Renal pelvis (tissue), 4 donors: ENCODE data around the gene KCNMA1. TPM values are rescaled to one million over a fixed set of nuclear protein-coding genes. Genes with fewer than 3 reads are reported as not detected.

Experiments used
- DNase-seq: peaks from one replicate; pipeline ENCODE4 v3.0.0-alpha.2; 2013
- polyA plus RNA-seq, 3 donors: library from polyadenylated mRNA; unstranded; fragments of 120-200 nt; gene quantifications; one replicate each; pipeline ENCODE4 v1.2.1, GENCODE V29; 2013; ENCODE audit not compliant: insufficient read length in 3 of 3

The KCNMA1 gene
- polyA plus RNA-seq, 3 donors: 3.2 to 3.9 (median 3.4) TPM

- no peak for DNase-seq
These were observed 588.5 kb downstream of the KCNMA1 start for GRCh38 chr10:77049146-77049545.

GRCh38 chr10:77045085-77045484 lies 592.5 kb downstream of the KCNMA1 start:
- no peak for DNase-seq

- no peak for DNase-seq
These were observed 594.2 kb downstream of the KCNMA1 start for GRCh38 chr10:77043420-77043763.

- no peak for DNase-seq
These were observed 594.7 kb downstream of the KCNMA1 start for GRCh38 chr10:77042706-77043419.

- no peak for DNase-seq
These were observed 595.9 kb downstream of the KCNMA1 start for GRCh38 chr10:77041636-77042258.

GRCh38 chr10:77038407-77038806 lies 599.2 kb downstream of the KCNMA1 start:
- no peak for DNase-seq

- no peak for DNase-seq
These were observed 599.7 kb downstream of the KCNMA1 start for GRCh38 chr10:77037735-77038403.

- no peak for DNase-seq
These were observed 600.4 kb downstream of the KCNMA1 start for GRCh38 chr10:77036993-77037734.

- DNase-seq: no peak
These were observed 601.3 kb downstream of the KCNMA1 start for GRCh38 chr10:77036276-77036675.

GRCh38 chr10:77034795-77035194 lies 602.8 kb downstream of the KCNMA1 start:
- no peak for DNase-seq

GRCh38 chr10:77034240-77034639 lies 603.4 kb downstream of the KCNMA1 start:
- DNase-seq: no peak

GRCh38 chr10:77032188-77032570 lies 605.4 kb downstream of the KCNMA1 start:
- no peak for DNase-seq

GRCh38 chr10:77031531-77032187 lies 605.9 kb downstream of the KCNMA1 start:
- no peak for DNase-seq

- no peak for DNase-seq
These were observed 606.6 kb downstream of the KCNMA1 start for GRCh38 chr10:77030974-77031373.

GRCh38 chr10:77029777-77030717 lies 607.6 kb downstream of the KCNMA1 start:
- peak; percentile 75 for DNase-seq

- DNase-seq: no peak
These were observed 609.6 kb downstream of the KCNMA1 start for GRCh38 chr10:77028042-77028441.

GRCh38 chr10:77027576-77027975 lies 610.0 kb downstream of the KCNMA1 start:
- no peak for DNase-seq

- DNase-seq: no peak
These were observed 610.5 kb downstream of the KCNMA1 start for GRCh38 chr10:77027141-77027540.

GRCh38 chr10:77026148-77026547 lies 611.5 kb downstream of the KCNMA1 start:
- no peak for DNase-seq

GRCh38 chr10:77024461-77024860 lies 613.1 kb downstream of the KCNMA1 start:
- DNase-seq: no peak

GRCh38 chr10:77023396-77023795 lies 614.2 kb downstream of the KCNMA1 start:
- no peak for DNase-seq
